ENCODE data around the gene KCNIP1.

DNA sequence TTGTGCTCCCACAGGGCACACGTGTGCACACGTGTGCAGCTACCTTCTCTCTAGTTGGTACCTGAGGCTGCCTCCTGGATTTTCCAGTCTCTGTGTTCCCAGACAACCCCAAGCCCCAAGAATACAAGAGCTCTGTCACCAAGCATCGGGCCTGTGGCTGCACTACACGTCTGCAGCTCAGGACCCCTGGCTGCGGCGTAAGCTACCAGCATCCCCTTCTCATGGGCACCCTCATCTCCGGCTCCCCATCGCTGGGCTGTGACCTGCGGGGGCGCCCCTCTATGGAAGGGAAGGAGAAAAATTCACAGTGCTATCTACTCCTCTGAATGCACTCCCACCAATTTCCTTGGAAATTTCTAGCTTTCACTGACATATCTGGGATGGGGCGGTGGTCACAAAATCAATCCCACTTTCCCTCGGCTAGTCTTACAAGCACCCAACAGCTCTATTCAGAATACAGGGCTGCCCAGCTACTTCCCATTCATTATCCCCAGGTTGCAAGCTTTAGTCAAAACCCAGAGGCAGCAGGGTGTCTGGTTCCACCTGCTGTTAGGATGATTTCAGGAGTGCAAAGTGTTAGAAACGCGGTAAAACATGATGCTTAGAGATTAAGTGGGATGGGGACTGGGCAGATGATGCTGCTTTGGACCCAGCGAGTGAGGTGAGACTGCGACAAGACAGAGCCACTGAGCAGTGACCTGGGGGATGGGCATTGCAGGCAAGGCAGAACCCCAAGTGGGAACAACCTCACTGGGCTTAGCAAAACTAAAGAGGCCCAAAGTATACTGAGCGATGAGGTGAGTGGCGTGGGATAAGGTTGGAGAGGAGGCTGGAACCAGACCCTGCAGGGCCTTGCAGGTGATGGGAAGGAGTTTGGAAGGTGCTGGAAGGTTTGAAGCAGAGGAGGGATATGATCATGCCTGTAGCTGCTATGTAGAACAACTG is 121.7 kb downstream of the KCNIP1 start:
- TF ChIP-seq, protein P1, sequence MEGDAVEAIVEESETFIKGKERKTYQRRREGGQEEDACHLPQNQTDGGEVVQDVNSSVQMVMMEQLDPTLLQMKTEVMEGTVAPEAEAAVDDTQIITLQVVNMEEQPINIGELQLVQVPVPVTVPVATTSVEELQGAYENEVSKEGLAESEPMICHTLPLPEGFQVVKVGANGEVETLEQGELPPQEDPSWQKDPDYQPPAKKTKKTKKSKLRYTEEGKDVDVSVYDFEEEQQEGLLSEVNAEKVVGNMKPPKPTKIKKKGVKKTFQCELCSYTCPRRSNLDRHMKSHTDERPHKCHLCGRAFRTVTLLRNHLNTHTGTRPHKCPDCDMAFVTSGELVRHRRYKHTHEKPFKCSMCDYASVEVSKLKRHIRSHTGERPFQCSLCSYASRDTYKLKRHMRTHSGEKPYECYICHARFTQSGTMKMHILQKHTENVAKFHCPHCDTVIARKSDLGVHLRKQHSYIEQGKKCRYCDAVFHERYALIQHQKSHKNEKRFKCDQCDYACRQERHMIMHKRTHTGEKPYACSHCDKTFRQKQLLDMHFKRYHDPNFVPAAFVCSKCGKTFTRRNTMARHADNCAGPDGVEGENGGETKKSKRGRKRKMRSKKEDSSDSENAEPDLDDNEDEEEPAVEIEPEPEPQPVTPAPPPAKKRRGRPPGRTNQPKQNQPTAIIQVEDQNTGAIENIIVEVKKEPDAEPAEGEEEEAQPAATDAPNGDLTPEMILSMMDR (conservative IDR thresholded peaks at IDR 0.05; ENCODE audit: low read depth, low read length): 0 out of 2 replicates have a peak, but pooled peaks have one; percentile 9
- no peak for TF ChIP-seq EZH2phosphoT487 (IDR thresholded peaks at IDR 0.05; ENCODE audit: borderline replicate concordance, low read length)

Measured in PC-3 (cell line).